Sigmoid colon (tissue), 4 donors: ENCODE measurements around the gene PLA2R1.

Source experiments
- EP300 ChIP-seq, 4 donors: sonication (generic); formaldehyde crosslinking; IDR thresholded peaks; one replicate each; pipeline ENCODE4 v1.6.1; 2017; ENCODE audit warnings: antibody characterized with exemption in 4 of 4
- POLR2A ChIP-seq, 2 donors: fragments of 450-650 bp; IDR thresholded peaks; one replicate each; pipeline ENCODE4 v1.6.1; 2016; ENCODE audit warnings: antibody characterized with exemption in 2 of 2, mild to moderate bottlenecking in 2 of 2, moderate library complexity in 2 of 2
- POLR2AphosphoS5 ChIP-seq, 4 donors: sonication (generic); formaldehyde crosslinking; IDR thresholded peaks; one replicate each; pipeline ENCODE4 v1.6.1; 2017; ENCODE audit warnings: antibody characterized with exemption in 4 of 4
- TF ChIP-seq, protein P1 (sequence below), 4 experiments: fragments of 450-650 bp in 3 of 4; fragments of 200-600 bp in 1 of 4; IDR thresholded peaks; one replicate each; pipeline ENCODE4 v1.5.1; 2016 to 2019; ENCODE audit warnings: antibody characterized with exemption in 4 of 4, mild to moderate bottlenecking in 3 of 4, moderate library complexity in 2 of 4

DNA sequence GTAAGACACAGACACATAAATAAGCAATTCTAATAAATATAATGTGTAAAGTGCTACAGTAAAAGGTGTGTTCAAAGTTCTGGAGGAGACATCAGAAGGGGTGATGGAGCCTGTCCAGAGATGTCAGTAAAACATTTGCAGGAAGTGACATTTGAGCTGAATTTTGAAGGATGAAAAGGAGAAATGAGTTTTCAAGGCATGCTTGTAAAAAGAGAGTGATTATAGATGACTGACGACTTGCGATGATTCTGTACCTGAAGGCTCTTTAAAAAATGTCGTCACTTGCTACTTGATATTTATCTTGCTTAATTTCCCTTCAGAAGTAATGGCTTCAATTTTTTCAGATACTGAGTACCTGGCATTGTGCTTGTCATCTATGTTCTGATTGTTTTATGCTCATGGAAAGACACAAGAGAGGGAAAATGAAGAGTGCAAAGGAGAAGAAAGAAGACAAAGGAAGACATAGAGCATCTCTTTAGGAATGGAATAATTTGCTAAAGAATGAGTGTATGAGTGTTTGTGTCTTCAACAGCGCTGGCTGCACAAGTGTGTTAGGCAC, 73.9 kb downstream of the PLA2R1 start:
- TF ChIP-seq POLR2A (IDR thresholded peaks at IDR 0.05) (no peak), EP300 (IDR thresholded peaks at IDR 0.05) (no peak), POLR2AphosphoS5 (IDR thresholded peaks at IDR 0.05) (no peak)
- TF ChIP-seq, protein P1, sequence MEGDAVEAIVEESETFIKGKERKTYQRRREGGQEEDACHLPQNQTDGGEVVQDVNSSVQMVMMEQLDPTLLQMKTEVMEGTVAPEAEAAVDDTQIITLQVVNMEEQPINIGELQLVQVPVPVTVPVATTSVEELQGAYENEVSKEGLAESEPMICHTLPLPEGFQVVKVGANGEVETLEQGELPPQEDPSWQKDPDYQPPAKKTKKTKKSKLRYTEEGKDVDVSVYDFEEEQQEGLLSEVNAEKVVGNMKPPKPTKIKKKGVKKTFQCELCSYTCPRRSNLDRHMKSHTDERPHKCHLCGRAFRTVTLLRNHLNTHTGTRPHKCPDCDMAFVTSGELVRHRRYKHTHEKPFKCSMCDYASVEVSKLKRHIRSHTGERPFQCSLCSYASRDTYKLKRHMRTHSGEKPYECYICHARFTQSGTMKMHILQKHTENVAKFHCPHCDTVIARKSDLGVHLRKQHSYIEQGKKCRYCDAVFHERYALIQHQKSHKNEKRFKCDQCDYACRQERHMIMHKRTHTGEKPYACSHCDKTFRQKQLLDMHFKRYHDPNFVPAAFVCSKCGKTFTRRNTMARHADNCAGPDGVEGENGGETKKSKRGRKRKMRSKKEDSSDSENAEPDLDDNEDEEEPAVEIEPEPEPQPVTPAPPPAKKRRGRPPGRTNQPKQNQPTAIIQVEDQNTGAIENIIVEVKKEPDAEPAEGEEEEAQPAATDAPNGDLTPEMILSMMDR (IDR thresholded peaks at IDR 0.05), result no peak
